Astrocyte (in vitro differentiated cells and primary cell): ENCODE measurements around the gene CACNA1D.

Experiments
- CTCF ChIP-seq: IDR thresholded peaks from 2 replicates; pipeline ENCODE4 v1.5.1; 2011; ENCODE audit warnings: low read depth, mild to moderate bottlenecking, inconsistent platforms, low read length, moderate library complexity; ENCODE audit not compliant: insufficient read depth
- EZH2 ChIP-seq: IDR thresholded peaks from 2 replicates; pipeline ENCODE4 v1.6.1; 2012; ENCODE audit warnings: mild to moderate bottlenecking, low read length, inconsistent platforms; ENCODE audit not compliant: insufficient read depth

GRCh38 chr3:53805463-53806159, 311.2 kb downstream of the CACNA1D start:
- TF ChIP-seq CTCF (no peak), EZH2 (no peak)
